H1 (cell line): ENCODE measurements around the gene MYCBP2. TPM values are rescaled to one million over a fixed set of nuclear protein-coding genes. Genes with fewer than 3 reads are reported as not detected.

Experiments used
- CTCF ChIA-PET: fragments of 300-600 bp; sonication (Branson Sonifier 250); formaldehyde crosslinking; loops from one replicate; lab custom pipeline; 2021; ENCODE audit not compliant: partially characterized antibody; lab: Charles Lee
- POLR2A ChIA-PET: fragments of 300-600 bp; sonication (Branson Sonifier 250); formaldehyde crosslinking; loops from one replicate; lab custom pipeline; 2021; ENCODE audit warnings: inconsistent platforms; ENCODE audit not compliant: partially characterized antibody; lab: Charles Lee
- DNase-seq, 2 experiments: peaks; one replicate each; pipeline versions ENCODE4 v3.0.0 to v3.0.0-alpha.2; 2010 to 2022; ENCODE audit warnings: low spot score in 2 of 2, low read depth in 1 of 2, mixed read lengths in 1 of 2
- FAIRE-seq: peaks from 2 replicates; lab custom pipeline; 2011; peaks lifted over from hg19 to GRCh38; lab: Jason Lieb, UNC
- H2AFZ ChIP-seq: 2 replicates; pipeline ENCODE4 v1.8.1; 2012; ENCODE audit warnings: low read length, inconsistent platforms
- H2AK5ac ChIP-seq: 2 replicates; pipeline ENCODE4 v1.6.1; 2013; ENCODE audit warnings: low read depth, low read length
- H2BK120ac ChIP-seq: replicated peaks from 2 replicates; pipeline ENCODE3; 2013; ENCODE audit warnings: low read depth, low read length, inconsistent platforms
- H2BK12ac ChIP-seq: 2 replicates; pipeline ENCODE4 v1.6.1; 2013; ENCODE audit warnings: low read depth, low read length
- H2BK15ac ChIP-seq: 2 replicates; pipeline ENCODE4 v1.6.1; 2013; ENCODE audit warnings: low read length
- H2BK20ac ChIP-seq: 2 replicates; pipeline ENCODE4 v1.6.1; 2013; ENCODE audit warnings: low read length
- H2BK5ac ChIP-seq: 2 replicates; pipeline ENCODE4 v1.6.1; 2013; ENCODE audit warnings: low read depth, low read length
- H3K14ac ChIP-seq: 2 replicates; pipeline ENCODE4 v1.6.1; 2013; ENCODE audit warnings: inconsistent platforms; ENCODE audit not compliant: insufficient read length
- H3K18ac ChIP-seq: 2 replicates; pipeline ENCODE4 v1.6.1; 2013; ENCODE audit warnings: low read length; ENCODE audit errors: extremely low read depth
- H3K23ac ChIP-seq: 2 replicates; pipeline ENCODE4 v1.6.1; 2013; ENCODE audit warnings: inconsistent platforms; ENCODE audit not compliant: insufficient read length
- H3K23me2 ChIP-seq: 2 replicates; pipeline ENCODE4 v1.6.1; 2013; ENCODE audit warnings: low read depth, low read length
- H3K27ac ChIP-seq: 2 replicates; pipeline ENCODE4 v1.6.1; 2011; ENCODE audit warnings: low read depth, low read length, inconsistent platforms
- H3K27me3 ChIP-seq, 4 experiments: replicated peaks in 1 of 4; 1 replicate in 1 of 4; 2 replicates in 3 of 4; pipeline versions ENCODE4 v1.6.1 to v1.8.1; 2011 to 2013; ENCODE audit warnings: low read length in 3 of 4, mild to moderate bottlenecking in 3 of 4, inconsistent platforms in 2 of 4, mixed read lengths in 2 of 4, moderate library complexity in 1 of 4; ENCODE audit not compliant: control insufficient read depth in 3 of 4, insufficient read depth in 3 of 4; ENCODE audit errors: extremely low read depth in 1 of 4
- H3K36me3 ChIP-seq, 4 experiments: 2 replicates each; pipeline versions ENCODE4 v1.6.1 to v1.8.1; 2011 to 2013; ENCODE audit warnings: mild to moderate bottlenecking in 4 of 4, low read length in 3 of 4, moderate library complexity in 2 of 4, control low read depth in 1 of 4, inconsistent platforms in 1 of 4; ENCODE audit not compliant: insufficient read depth in 4 of 4, control insufficient read depth in 2 of 4
- H3K4ac ChIP-seq: replicated peaks from 2 replicates; pipeline ENCODE3; 2013; ENCODE audit warnings: low read length, low read depth, mixed read lengths, inconsistent platforms; ENCODE audit not compliant: insufficient read length
- H3K4me1 ChIP-seq, 4 experiments: replicated peaks in 1 of 4; 1 replicate in 1 of 4; 2 replicates in 3 of 4; pipeline versions ENCODE4 v1.6.1 to v1.8.1; 2011 to 2013; ENCODE audit warnings: low read length in 3 of 4, inconsistent platforms in 2 of 4, mixed read lengths in 1 of 4; ENCODE audit not compliant: insufficient read depth in 4 of 4, control insufficient read depth in 3 of 4
- H3K4me2 ChIP-seq, 2 experiments: 2 replicates each; pipeline versions ENCODE4 v1.6.1 to v1.8.1; 2011 to 2013; ENCODE audit warnings: low read depth in 2 of 2, low read length in 2 of 2, control low read depth in 1 of 2, inconsistent platforms in 1 of 2, mild to moderate bottlenecking in 1 of 2; ENCODE audit not compliant: insufficient read depth in 1 of 2
- H3K4me3 ChIP-seq, 4 experiments: fragments of 200-600, 300-600 bp in 1 of 4; sonication (generic), shearing (Covaris generic), sonication (Bioruptor Twin) in 1 of 4; 2 replicates each; pipeline versions ENCODE4 v1.5.1 to v1.8.1; 2011 to 2016; ENCODE audit warnings: low read length in 4 of 4, low read depth in 3 of 4, control low read depth in 2 of 4, inconsistent platforms in 2 of 4, mild to moderate bottlenecking in 2 of 4, mixed read lengths in 1 of 4, moderate library complexity in 1 of 4; ENCODE audit not compliant: insufficient read depth in 2 of 4; ENCODE audit errors: extremely low read depth in 1 of 4
- H3K56ac ChIP-seq: replicated peaks from 2 replicates; pipeline ENCODE3; 2013; ENCODE audit warnings: low read depth, mild to moderate bottlenecking, mixed read lengths, low read length, inconsistent platforms; ENCODE audit not compliant: insufficient read length
- H3K79me1 ChIP-seq: 2 replicates; pipeline ENCODE4 v1.6.1; 2013; ENCODE audit warnings: low read depth, low read length, control low read depth
- H3K79me2 ChIP-seq, 2 experiments: 2 replicates each; pipeline versions ENCODE4 v1.6.1 to v1.8.1; 2012 to 2013; ENCODE audit warnings: low read length in 2 of 2, mild to moderate bottlenecking in 2 of 2, inconsistent platforms in 1 of 2; ENCODE audit not compliant: insufficient read depth in 2 of 2, control insufficient read depth in 1 of 2
- H3K9ac ChIP-seq, 4 experiments: replicated peaks in 1 of 4; 1 replicate in 1 of 4; 2 replicates in 3 of 4; pipeline versions ENCODE4 v1.6.1 to v1.8.1; 2011 to 2013; ENCODE audit warnings: low read depth in 3 of 4, low read length in 3 of 4, control low read depth in 2 of 4, mild to moderate bottlenecking in 2 of 4, moderate library complexity in 2 of 4, inconsistent platforms in 1 of 4; ENCODE audit errors: extremely low read depth in 1 of 4
- H3K9me3 ChIP-seq, 2 experiments: 2 replicates each; pipeline versions ENCODE4 v1.6.1 to v1.8.1; 2012 to 2013; ENCODE audit warnings: mild to moderate bottlenecking in 2 of 2, moderate library complexity in 2 of 2, control low read depth in 1 of 2, inconsistent platforms in 1 of 2, low read depth in 1 of 2, low read length in 1 of 2, mixed read lengths in 1 of 2; ENCODE audit not compliant: insufficient read depth in 2 of 2
- H4K20me1 ChIP-seq, 2 experiments: replicated peaks in 1 of 2; 2 replicates each; pipeline versions ENCODE3 to v1.8.1; 2011 to 2013; ENCODE audit warnings: inconsistent platforms in 2 of 2, low read length in 2 of 2, mild to moderate bottlenecking in 1 of 2; ENCODE audit not compliant: insufficient read depth in 2 of 2, control insufficient read depth in 1 of 2
- H4K5ac ChIP-seq: 2 replicates; pipeline ENCODE4 v1.6.1; 2013; ENCODE audit warnings: low read length, low read depth, mixed read lengths, inconsistent platforms; ENCODE audit not compliant: insufficient read length
- H4K8ac ChIP-seq: 2 replicates; pipeline ENCODE4 v1.8.0; 2013; ENCODE audit warnings: mild to moderate bottlenecking, moderate library complexity, low read length, inconsistent platforms; ENCODE audit not compliant: insufficient read depth; ENCODE audit errors: extremely low read depth
- H4K91ac ChIP-seq: replicated peaks from 2 replicates; pipeline ENCODE3; 2013; ENCODE audit warnings: low read length, mixed read lengths, inconsistent platforms; ENCODE audit not compliant: insufficient read length
- BACH1 ChIP-seq: IDR thresholded peaks from 2 replicates; pipeline ENCODE4 v1.6.1; 2012; ENCODE audit warnings: low read length, improper control_type of control experiment
- EGR1 ChIP-seq: IDR thresholded peaks from 2 replicates; pipeline ENCODE4 v1.6.1; 2011; ENCODE audit warnings: low read depth, low read length, borderline replicate concordance
- EZH2 ChIP-seq: fragments of 200-600 bp; sonication (generic); IDR thresholded peaks from 2 replicates; pipeline ENCODE4 v1.7.1; 2012; ENCODE audit warnings: low read depth, mild to moderate bottlenecking, moderate library complexity, low read length, inconsistent platforms; ENCODE audit not compliant: severe bottlenecking
- HDAC6 ChIP-seq: IDR thresholded peaks from one replicate; pipeline ENCODE4 v1.7.1; 2012; ENCODE audit warnings: low read depth, mild to moderate bottlenecking, inconsistent platforms, low read length, moderate library complexity
- KDM1A ChIP-seq: fragments of 200-600, 300-600 bp; sonication (generic); IDR thresholded peaks from 2 replicates; pipeline ENCODE4 v1.7.1; 2016; ENCODE audit warnings: mild to moderate bottlenecking, low read length, borderline replicate concordance
- KDM5A ChIP-seq: fragments of 200-600 bp; IDR thresholded peaks from 2 replicates; pipeline ENCODE4 v1.7.1; 2012; ENCODE audit warnings: mild to moderate bottlenecking, low read length, inconsistent platforms, mixed read lengths
- NRF1 ChIP-seq: IDR thresholded peaks from 2 replicates; pipeline ENCODE4 v1.6.1; 2011; ENCODE audit warnings: mild to moderate bottlenecking, low read depth, low read length, improper control_type of control experiment
- POLR2A ChIP-seq, 2 experiments: IDR thresholded peaks; 1 replicate in 1 of 2; 2 replicates in 1 of 2; pipeline ENCODE4 v1.6.1; 2011; ENCODE audit warnings: low read depth in 2 of 2, low read length in 2 of 2, mild to moderate bottlenecking in 2 of 2; ENCODE audit errors: control extremely low read depth in 1 of 2
- POU5F1 ChIP-seq: IDR thresholded peaks from 2 replicates; pipeline ENCODE4 v1.6.1; 2011; ENCODE audit warnings: low read depth, mild to moderate bottlenecking, low read length, moderate library complexity
- RAD21 ChIP-seq, 2 experiments: IDR thresholded peaks in 1 of 2; conservative IDR thresholded peaks in 1 of 2; 2 replicates each; pipeline ENCODE4 v1.6.1; 2011; ENCODE audit warnings: low read depth in 2 of 2, low read length in 2 of 2, improper control_type of control experiment in 1 of 2, inconsistent platforms in 1 of 2, mild to moderate bottlenecking in 1 of 2, moderate library complexity in 1 of 2
- RNF2 ChIP-seq: fragments of 200-900, 300-1000 bp; sonication (generic); IDR thresholded peaks from 2 replicates; pipeline ENCODE4 v1.7.1; 2016; ENCODE audit warnings: borderline replicate concordance, low read depth, mild to moderate bottlenecking, antibody characterized with exemption, low read length; ENCODE audit not compliant: poor library complexity, severe bottlenecking; ENCODE audit errors: missing control alignments
- TBP ChIP-seq: IDR thresholded peaks from 2 replicates; pipeline ENCODE4 v1.6.1; 2011; ENCODE audit warnings: low read depth, low read length, improper control_type of control experiment
- TCF12 ChIP-seq: IDR thresholded peaks from 2 replicates; pipeline ENCODE4 v1.6.1; 2011; ENCODE audit warnings: low read depth, mild to moderate bottlenecking, low read length
- YY1 ChIP-seq: IDR thresholded peaks from 2 replicates; pipeline ENCODE4 v1.6.1; 2011; ENCODE audit warnings: low read depth, mild to moderate bottlenecking, low read length
- WGBS, 2 experiments: shearing (Covaris generic) in 1 of 2; methylation state at CpG; one replicate each; pipeline versions ENCODE4 v1.1.6 to v1.1.7; 2013 to 2015; ENCODE audit warnings: low lambda C conversion rate in 2 of 2, mixed read lengths in 2 of 2, inconsistent platforms in 1 of 2, low coverage in 1 of 2, missing lambda C conversion rate in 1 of 2; ENCODE audit not compliant: insufficient replicate concordance in 2 of 2, insufficient coverage in 1 of 2, insufficient read length in 1 of 2; ENCODE audit errors: extremely low coverage in 1 of 2, missing lambda C conversion rate in 1 of 2; 5-methylcytosine and 5-hydroxymethylcytosine counted together
- polyA plus RNA-seq, 7 experiments: library from polyadenylated mRNA; depleted of rRNA in 3 of 7; stranded (reverse) in 5 of 7; unstranded in 2 of 7; fragments of >200 nt in 5 of 7; fragments of 200-250 nt in 2 of 7; gene quantifications; 1 replicate in 5 of 7; 2 replicates in 1 of 7; 4 replicates in 1 of 7; pipeline versions ENCODE4 v1.2.1 to v1.2.3, GENCODE V29; 2011 to 2013; ENCODE audit warnings: missing spikeins in 2 of 7, mixed read lengths in 2 of 7
- total RNA-seq: library from RNA; stranded (reverse); fragmentation: NEBNext Ultra II Directional; extraction: Animal tissue kit (Norgen Biotek cat#: 25700); gene quantifications from 2 replicates; pipeline ENCODE4 v1.2.1, GENCODE V29; 2021
- TF ChIP-seq, protein P1 (sequence below): IDR thresholded peaks from 2 replicates; pipeline ENCODE4 v1.6.1; 2012; ENCODE audit warnings: inconsistent platforms

Gene MYCBP2
- total and polyA plus RNA-seq, 2 of the 8 experiments (the other 6 are each of a cell fraction or from before 2014, with no cell fraction given) = 19.0 to 52.1 TPM

DNA sequence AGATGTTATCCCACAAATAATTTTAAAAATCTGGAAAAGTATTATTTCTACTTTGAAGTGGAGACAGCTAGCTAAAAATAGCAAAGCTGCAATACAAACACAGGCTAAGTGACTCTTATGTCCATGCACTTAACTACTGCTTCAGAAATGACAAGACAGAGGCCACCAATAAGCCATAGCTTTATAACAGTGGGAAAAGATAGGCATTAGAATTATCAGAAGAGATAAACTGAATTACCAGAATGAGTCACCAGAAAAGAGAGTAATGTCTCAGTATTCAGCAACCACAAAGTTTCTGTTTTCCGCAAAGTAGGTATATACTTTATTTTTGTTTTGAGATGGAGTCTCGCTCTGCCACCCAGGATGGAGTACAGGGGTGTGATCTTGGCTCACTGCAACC is 317.9 kb downstream of the MYCBP2 start:
- H3K36me3 ChIP-seq = peaks cover 6 to 59% (median 22%) of the 10 kb centered on the region in 4 experiments; a peak in 6 of 8 replicates
- TF ChIP-seq RAD21 (IDR thresholded peaks at IDR 0.05 in 1 of 2, conservative IDR thresholded peaks at IDR 0.05 in 1 of 2; ENCODE audit: low read depth in 2 of 2, low read length in 2 of 2) (no peak), RNF2 (no peak), TCF12 (no peak), EGR1 (no peak), KDM1A (no peak), BACH1 (no peak), EZH2 (no peak), TBP (no peak), YY1 (no peak), HDAC6 (no peak), KDM5A (no peak), POU5F1 (no peak), POLR2A (IDR thresholded peaks at IDR 0.05; ENCODE audit: control extremely low read depth in 1 of 2, low read depth in 2 of 2, low read length in 2 of 2) (no peak), NRF1 (no peak)
- TF ChIP-seq, protein P1, sequence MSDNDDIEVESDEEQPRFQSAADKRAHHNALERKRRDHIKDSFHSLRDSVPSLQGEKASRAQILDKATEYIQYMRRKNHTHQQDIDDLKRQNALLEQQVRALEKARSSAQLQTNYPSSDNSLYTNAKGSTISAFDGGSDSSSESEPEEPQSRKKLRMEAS = no peak

More for the DNA sequence above, 317.9 kb downstream of the MYCBP2 start:
- Histone ChIP-seq H2BK5ac (no peak overlapping the region), H3K79me1 (no peaks in the 10 kb centered on the region), H3K56ac (no peak overlapping the region), H3K23me2 (no peaks in the 10 kb centered on the region), H3K79me2 (no peaks in the 10 kb centered on the region; a peak in 2 of 4 replicates), H3K4me2 (no peak overlapping the region), H2AFZ (no peak overlapping the region), H3K4me1 (no peaks in the 10 kb centered on the region), H3K27me3 (no peaks in the 10 kb centered on the region), H3K18ac (no peak overlapping the region), H4K91ac (no peak overlapping the region), H2BK15ac (no peak overlapping the region), H2AK5ac (no peak overlapping the region), H4K5ac (no peak overlapping the region), H4K20me1 (peaks cover 0 to 4% of the 10 kb centered on the region in 2 experiments), H3K4ac (no peak overlapping the region), H3K9me3 (no peaks in the 10 kb centered on the region), H2BK12ac (no peak overlapping the region), H3K4me3 (no peak overlapping the region), H3K9ac (no peak overlapping the region), H4K8ac (no peak overlapping the region), H2BK120ac (no peak overlapping the region), H2BK20ac (no peak overlapping the region), H3K23ac (no peak overlapping the region), H3K27ac (no peak overlapping the region), H3K14ac (no peak overlapping the region)
- FAIRE-seq = no peak
- ChIA-PET CTCF (interaction anchor here (1.0 to 1.8 kb wide), 4 partner anchors 9 to 29 kb away, joined by 3 to 4 read pairs (median 3); no protein-coding TSS in a partner anchor), POLR2A (no interaction called here)
- 95% methylated on average over 2 of the region's 2 CpGs; no CpG with 5 or more reads in 1 of the 2 experiments for WGBS, 2 experiments
- no peak for DNase-seq
